Stimulated activated naive CD4-positive, alpha-beta T cell treated with Interleukin-2 at 50 U/mL for 16 hours (primary cell): ENCODE results near the gene BABAM2.

Source experiments
- DNase-seq: peaks from one replicate; lab custom pipeline; 2025; lab: John Stamatoyannopoulos, UW

BABAM2 gene

DNA sequence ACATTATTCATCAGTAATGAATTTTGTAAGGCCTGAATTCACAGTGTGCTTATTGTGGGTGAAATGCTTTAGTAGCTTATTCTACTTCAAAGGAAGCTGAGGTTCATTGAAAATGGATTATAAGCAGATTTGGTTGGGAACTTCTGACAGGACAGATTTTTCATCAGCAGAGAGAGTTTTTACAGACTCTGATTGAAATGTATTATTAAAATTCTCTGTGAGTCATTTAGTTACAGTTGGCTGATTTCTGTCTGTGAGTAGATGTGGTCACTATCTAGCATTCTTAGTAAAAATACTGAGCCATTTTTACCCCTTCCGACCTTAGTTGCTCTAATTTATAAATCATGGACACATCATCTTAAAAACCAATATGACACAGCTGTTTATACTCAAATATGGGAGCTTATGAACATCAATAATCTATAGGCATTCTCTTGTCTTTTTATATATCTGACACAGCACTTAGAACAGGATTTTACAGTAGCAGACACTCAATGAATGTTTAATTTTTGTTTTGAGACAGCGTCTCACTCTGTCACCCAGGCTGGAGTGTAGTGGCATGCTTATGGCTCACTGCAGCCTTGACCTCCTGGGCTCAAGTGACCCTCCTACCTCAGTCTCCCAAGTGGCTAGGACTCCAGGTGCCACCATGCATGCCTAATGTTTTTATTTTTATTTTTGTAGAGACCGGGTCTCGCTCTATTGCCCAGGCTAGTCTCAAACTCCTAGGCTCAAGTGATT is 239.6 kb downstream of the BABAM2 start:
- no peak for DNase-seq

DNA sequence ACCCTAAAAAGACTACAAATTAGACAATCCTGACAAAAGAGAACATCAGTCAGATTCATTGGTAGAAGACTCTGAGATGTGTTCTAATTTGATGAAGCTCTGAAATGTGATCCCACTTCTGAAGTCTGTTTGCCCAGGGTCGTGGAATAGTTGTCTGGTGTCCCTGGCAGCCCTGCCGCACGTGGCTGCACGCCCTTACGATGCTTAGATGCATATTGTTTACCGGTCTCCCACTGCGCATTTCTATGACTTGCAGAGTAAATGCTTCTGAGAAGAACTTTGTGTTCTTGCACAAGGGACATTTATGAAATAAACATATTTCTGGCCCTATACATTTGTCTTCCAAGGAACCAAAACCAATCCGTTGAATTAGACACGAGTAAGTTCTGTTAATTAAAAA is 243.2 kb downstream of the BABAM2 start:
- DNase-seq: no peak

DNA sequence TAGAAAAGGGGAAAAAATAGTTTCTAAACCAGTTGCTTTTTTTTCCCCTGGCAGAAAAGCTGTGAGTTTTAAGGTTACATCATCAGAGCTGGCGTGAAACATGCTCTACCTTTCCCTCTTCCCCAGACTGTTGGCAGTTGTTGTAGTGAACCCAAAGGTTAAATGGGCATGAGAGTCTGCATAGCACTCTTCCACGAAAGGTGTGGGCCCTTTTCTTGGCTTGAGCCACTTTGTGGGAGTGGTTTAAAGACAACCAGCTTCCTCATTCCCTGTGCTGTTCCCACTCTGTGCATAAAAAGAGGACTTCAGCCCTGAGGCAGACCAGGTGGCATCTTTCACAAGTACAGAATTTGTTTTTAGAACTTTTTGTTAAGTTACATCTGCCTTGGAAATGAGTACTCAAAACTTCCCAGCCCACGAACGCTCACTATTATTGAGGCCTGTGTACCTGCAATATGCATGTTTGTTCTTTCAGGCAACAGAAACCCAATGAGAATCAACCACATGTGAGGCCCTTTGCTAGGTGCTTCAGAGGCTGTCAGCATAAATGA is 243.8 kb downstream of the BABAM2 start:
- no peak for DNase-seq

DNA sequence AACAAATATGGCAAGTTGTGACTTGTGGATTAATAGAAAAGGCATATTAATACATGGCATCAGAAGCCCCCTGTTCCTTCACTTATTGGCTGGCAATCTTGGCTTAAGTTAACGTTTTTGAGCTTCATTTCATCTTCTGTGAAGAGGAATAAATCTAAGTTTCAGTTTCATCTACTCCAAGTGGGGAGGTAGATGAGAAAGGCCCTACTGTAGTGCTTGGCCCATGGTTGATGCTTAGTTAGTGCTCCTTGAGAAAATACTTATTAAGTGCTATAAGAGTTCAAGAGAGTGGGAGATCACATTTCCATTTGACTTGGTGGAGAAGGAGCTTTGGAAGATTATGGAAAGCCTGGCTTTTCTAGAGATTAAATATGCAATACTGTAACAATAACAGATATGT is 244.3 kb downstream of the BABAM2 start:
- DNase-seq: no peak

DNA sequence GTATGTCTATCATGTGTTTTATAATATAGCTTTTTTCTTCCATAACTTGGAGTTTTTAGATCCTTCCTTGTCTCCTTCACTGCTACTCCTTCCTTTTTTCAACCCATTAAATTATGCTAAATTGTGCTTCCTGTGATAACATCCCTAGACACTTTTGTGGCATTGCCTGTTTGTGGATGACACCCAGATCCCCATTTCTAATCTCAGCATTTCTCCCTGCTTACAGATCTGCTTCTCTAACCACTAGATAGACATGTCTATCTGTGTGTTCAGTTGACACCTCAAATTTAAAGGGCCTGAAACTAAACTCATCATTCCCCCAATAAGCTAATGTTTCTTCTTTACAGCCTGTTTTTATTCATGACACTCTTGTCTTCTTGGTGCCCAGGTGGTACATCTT is 244.8 kb downstream of the BABAM2 start:
- no peak for DNase-seq

- DNase-seq: no peak
Measured at GRCh38 chr2:28135799-28136198, 245.3 kb downstream of the BABAM2 start.

GRCh38 chr2:28136556-28136955 is 246.0 kb downstream of the BABAM2 start:
- no peak for DNase-seq

GRCh38 chr2:28137221-28137620 is 246.7 kb downstream of the BABAM2 start:
- DNase-seq: no peak

DNA sequence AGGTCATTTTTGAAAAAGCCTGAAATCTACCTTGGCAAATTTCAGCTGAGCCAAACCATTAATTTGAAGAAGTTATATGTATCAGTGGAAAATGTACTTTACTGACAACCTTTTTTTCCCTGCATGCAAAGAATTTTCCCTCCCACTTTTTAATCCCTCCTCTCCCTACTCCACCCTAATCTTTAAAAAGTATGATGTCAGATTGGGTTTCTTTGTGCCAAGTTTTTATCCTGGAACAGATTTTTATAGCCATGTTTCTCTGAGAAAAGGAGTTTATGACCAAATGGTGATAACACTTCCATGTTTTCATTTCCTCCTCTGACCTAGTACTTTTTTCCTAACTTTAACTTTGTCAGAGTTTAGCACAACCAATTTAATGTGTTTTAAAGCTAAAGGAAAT is 251.9 kb downstream of the BABAM2 start:
- DNase-seq: no peak

DNA sequence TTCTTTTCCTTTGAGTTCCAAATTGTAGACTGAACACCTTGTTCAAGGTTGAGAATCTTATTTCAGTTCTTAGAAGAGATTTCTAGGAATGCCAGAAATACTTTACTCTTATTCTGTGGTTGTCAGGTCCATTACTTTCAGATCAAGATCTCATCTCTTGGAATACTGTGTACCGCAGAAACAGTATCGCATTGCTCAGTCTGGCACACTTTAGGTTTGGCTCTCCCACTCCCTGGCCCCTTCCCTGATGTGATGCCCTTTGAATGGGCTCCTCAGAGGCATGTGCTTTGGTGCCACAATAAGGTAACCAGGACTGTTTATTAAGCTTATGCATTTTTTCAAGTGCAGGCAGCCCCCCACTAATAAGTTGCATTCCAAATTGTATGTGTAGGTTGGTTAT is 257.5 kb downstream of the BABAM2 start:
- no peak for DNase-seq

- no peak for DNase-seq
Measured at GRCh38 chr2:28148566-28148965, 258.0 kb downstream of the BABAM2 start.

DNA sequence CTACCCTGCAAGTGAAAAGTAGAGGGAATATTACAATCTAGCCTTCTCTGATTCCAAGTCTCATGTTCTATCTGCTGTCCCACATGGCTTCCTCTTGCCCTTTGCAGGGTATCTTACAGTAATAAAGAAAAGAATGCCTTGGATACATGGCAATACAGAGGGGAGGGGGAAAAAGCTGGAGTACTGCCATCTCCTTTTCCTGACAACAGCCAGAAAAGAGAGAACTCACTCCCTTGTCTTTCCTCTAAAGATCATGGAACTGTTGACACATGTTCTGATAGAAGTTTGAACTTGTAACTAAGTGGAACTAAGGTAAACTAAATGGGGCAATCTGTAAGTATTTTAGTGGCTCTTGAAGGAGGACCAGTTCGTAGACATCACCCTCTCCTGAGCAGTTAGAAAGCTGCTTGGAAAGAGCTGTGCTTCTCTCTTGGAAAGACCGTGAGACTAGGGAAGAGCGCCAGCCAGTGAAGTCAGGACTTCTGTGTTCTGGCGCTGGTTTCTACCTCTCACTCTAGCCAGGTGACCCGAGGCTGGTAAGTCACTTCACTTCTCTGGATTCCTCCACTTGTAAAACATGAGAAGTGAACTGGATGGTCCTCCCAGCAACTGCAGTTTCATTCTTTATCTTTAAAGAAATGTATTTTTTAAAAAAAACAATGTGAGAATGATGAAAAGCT is 259.8 kb downstream of the BABAM2 start:
- DNase-seq: no peak

DNA sequence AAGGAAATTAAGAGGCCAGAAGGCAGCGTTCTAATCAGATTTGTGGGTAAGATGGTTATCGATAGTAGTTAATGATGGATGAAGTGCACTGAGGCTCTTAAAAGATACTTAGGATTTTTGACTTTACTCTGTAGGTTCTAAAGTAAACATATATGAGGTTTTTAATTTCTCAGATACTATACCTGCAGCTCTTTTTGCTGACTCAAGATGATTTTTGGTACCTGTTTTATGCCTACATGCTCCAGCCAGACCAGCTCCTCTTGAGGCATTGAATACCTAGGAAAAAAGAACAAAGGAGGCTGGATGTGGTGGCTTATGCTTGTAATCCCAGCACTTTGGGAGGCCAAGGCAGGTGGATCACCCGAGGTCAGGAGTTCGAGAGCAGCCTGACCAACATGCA is 260.5 kb downstream of the BABAM2 start:
- no peak for DNase-seq

GRCh38 chr2:28152585-28153280 is 262.2 kb downstream of the BABAM2 start:
- no peak for DNase-seq

DNA sequence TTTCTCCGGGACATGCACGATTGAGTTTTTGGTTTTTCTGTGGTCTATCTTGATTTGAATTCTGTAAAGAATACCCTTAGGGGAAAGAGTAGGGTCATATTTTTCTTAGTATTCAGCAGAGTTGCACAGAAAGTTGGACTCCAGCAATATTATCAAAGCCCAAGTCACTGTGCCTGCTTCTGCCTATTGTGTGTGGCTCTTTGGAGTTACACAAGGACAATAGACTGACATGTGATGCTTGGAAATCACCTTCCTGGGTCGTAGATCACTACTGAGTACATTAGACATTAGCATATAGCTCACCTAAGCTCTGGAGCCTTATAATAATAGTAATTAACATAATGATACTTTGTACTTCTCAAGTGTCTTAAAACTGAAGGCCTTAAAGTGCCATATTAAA is 263.3 kb downstream of the BABAM2 start:
- no peak for DNase-seq

DNA sequence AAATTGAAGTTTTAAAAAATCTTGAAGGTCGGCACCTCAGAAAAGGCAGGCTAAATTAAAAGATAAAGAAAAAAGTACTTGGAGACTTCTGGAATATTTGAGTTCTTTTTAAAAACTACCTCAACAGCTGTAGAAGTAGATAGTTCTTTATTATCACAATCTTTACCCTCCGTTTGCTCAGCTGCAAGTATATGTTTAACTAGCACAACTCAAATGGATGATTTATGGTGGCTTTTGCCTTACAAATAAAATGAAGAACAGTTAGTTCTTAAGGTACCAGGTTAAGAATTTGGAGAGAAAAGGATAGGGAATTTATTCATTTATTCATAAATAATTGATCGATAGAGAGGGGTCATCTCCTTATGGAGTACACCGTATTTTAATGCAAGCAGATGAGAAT is 264.6 kb downstream of the BABAM2 start:
- DNase-seq: no peak

- DNase-seq: no peak
Measured at GRCh38 chr2:28155627-28156026, 265.1 kb downstream of the BABAM2 start.

DNA sequence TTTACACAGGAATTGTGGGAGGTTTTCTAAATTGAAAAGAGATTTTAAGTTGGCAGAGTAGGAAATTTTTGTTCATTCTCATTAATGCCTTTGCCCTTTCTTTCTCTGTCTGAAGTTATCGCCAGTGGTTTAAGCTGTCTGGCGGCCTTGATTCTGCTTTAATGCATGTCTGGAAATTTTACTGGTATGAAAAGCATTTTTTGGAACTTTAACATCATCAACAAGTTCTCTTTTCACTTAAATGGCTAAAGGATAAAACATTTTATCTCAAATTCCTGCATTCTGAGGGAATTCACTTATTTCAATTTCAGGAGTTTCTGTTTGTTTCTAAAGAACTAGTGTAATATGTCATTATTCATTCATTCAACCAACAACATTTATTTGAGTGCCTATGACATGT is 268.3 kb downstream of the BABAM2 start:
- no peak for DNase-seq

GRCh38 chr2:28160986-28161425 is 270.5 kb downstream of the BABAM2 start:
- no peak for DNase-seq

- no peak for DNase-seq
Measured at GRCh38 chr2:28161466-28161865, 270.9 kb downstream of the BABAM2 start.

GRCh38 chr2:28162564-28162963 is 272.0 kb downstream of the BABAM2 start:
- DNase-seq: no peak

GRCh38 chr2:28163028-28163427 is 272.5 kb downstream of the BABAM2 start:
- no peak for DNase-seq
